HEK293 (cell line): Measurements from ENCODE around the gene TTC23.

Experiments used
- CTCF ChIP-seq: fragments of 450-650 bp; formaldehyde crosslinking; IDR thresholded peaks from 2 replicates; pipeline ENCODE4 v1.5.1; 2016; ENCODE audit warnings: missing biosample characterization, missing genetic modification characterization
- ELK4 ChIP-seq: IDR thresholded peaks from 2 replicates; pipeline ENCODE4 v1.6.1; 2011; ENCODE audit warnings: mild to moderate bottlenecking, low read depth, low read length, borderline replicate concordance
- GLIS2 ChIP-seq: fragments of 450-650 bp; formaldehyde crosslinking; IDR thresholded peaks from 2 replicates; pipeline ENCODE4 v1.5.1; 2016; ENCODE audit warnings: missing biosample characterization, missing genetic modification characterization
- IKZF3 ChIP-seq: fragments of 450-650 bp; IDR thresholded peaks from 2 replicates; pipeline ENCODE4 v1.5.0; 2018; ENCODE audit warnings: missing biosample characterization, mild to moderate bottlenecking, missing genetic modification characterization, moderate library complexity
- ZNF660 ChIP-seq: fragments of 450-650 bp; IDR thresholded peaks from 2 replicates; pipeline ENCODE4 v1.5.1; 2018; ENCODE audit warnings: missing biosample characterization, mild to moderate bottlenecking, missing genetic modification characterization
- ZNF747 ChIP-seq: fragments of 450-650 bp; formaldehyde crosslinking; IDR thresholded peaks from 2 replicates; pipeline ENCODE4 v1.5.1; 2016; ENCODE audit warnings: missing biosample characterization, missing genetic modification characterization

- peak; percentile 19; the same call in 1 of the 2 replicates for TF ChIP-seq GLIS2 (tag by site-specific recombination)
- TF ChIP-seq ELK4: no peak
- 0 out of 2 replicates have a peak, but pooled peaks have one; percentile 25 for TF ChIP-seq IKZF3
- TF ChIP-seq CTCF (tag by site-specific recombination): peak; percentile 70
- TF ChIP-seq ZNF747 (tag by site-specific recombination): no peak
- 0 out of 2 replicates have a peak, but pooled peaks have one; percentile 65 for TF ChIP-seq ZNF660 (tag by site-specific recombination)
These were observed 144.4 kb downstream of the TTC23 start, which contains the start of gene SYNM for GRCh38 chr15:99104788-99105513.
